ENCODE data around the gene IL13. TPM values are rescaled to one million over a fixed set of nuclear protein-coding genes. Genes with fewer than 3 reads are reported as not detected.

IL13 gene
- total RNA-seq, 1 donor from 2014 or later, result not detected

GRCh38 chr5:132669455-132669820 is 11.5 kb downstream of the IL13 start:
- no peak for DNase-seq (ENCODE audit: extremely low read depth, low read depth, low spot score)

- no peak for DNase-seq (ENCODE audit: extremely low read depth, low read depth, low spot score)
Observed at GRCh38 chr5:132669966-132670882, 12.3 kb downstream of the IL13 start.

- DNase-seq (ENCODE audit: extremely low read depth, low read depth, low spot score), result no peak
Observed at GRCh38 chr5:132671000-132671399, 13.0 kb downstream of the IL13 start.

DNA sequence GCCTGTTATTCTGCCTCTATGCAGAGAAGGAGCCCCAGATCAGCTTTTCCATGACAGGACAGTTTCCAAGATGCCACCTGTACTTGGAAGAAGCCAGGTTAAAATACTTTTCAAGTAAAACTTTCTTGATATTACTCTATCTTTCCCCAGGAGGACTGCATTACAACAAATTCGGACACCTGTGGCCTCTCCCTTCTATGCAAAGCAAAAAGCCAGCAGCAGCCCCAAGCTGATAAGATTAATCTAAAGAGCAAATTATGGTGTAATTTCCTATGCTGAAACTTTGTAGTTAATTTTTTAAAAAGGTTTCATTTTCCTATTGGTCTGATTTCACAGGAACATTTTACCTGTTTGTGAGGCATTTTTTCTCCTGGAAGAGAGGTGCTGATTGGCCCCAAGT is 15.5 kb downstream of the IL13 start:
- no peak for DNase-seq (ENCODE audit: extremely low read depth, low read depth, low spot score)

DNA sequence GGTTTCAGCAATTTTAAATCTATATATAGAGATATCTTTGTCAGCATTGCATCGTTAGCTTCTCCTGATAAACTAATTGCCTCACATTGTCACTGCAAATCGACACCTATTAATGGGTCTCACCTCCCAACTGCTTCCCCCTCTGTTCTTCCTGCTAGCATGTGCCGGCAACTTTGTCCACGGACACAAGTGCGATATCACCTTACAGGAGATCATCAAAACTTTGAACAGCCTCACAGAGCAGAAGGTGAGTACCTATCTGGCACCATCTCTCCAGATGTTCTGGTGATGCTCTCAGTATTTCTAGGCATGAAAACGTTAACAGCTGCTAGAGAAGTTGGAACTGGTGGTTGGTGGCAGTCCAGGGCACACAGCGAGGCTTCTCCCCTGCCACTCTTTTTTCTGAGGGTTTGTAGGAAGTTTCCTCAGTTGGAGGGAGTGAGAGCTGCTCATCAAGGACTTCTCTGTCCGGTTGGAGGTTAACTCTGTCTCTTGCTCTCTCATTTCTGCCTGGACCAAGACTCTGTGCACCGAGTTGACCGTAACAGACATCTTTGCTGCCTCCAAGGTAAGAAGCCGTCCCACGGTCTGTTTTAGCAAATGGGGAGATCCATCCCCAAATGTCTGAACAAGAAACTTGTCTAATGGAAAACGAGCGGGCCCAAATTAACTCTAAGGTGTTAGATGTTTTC is 16.1 kb downstream of the IL13 start, which contains the start of gene IL4:
Gene IL4, plus strand, starts transcription at position 51 of the 692 bp plus-strand sequence. Its CDS starts 62 bp downstream, at position 113.
- no peak for DNase-seq (ENCODE audit: extremely low read depth, low read depth, low spot score)

DNA sequence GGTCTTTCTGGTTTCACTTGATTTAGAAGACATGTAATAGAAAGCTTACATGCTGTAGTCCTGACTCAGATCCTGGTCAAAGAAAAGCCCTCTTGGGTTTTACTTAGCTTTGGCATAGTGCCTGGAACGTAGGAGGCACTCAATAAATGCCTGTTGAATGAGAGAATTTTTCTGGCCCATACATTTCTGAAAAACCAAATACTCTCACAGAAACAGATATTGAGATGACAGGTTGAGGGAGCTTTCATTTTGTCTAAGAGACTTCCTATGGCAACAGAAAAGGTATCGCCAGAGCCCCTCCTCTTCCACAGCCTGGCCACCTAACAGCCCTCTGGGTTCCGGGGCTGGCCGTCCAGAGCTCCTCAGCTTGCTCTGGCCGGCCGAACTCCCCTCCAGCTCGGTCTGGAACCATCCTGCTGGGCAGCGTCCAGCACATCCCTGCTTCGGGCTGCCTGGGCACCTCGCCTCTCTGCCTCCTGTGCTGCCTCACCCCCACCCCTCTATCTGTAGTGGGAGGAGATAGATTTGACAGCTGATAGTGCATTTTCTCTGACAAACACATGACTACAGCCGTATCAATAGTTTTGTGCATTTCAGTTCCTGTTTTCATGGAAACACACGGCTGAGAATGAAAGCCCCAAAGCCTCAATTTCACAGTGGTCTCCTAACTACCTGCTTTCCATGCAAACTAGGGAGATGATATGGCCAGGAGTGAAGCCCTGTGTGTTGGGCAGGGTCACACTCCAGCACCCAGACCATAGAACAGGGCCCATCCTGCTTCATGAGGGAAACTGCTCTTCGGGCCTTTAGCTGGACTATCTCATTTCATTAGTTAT is 16.9 kb downstream of the IL13 start:
- DNase-seq (ENCODE audit: extremely low read depth, low read depth, low spot score), result peak; percentile 50

DNA sequence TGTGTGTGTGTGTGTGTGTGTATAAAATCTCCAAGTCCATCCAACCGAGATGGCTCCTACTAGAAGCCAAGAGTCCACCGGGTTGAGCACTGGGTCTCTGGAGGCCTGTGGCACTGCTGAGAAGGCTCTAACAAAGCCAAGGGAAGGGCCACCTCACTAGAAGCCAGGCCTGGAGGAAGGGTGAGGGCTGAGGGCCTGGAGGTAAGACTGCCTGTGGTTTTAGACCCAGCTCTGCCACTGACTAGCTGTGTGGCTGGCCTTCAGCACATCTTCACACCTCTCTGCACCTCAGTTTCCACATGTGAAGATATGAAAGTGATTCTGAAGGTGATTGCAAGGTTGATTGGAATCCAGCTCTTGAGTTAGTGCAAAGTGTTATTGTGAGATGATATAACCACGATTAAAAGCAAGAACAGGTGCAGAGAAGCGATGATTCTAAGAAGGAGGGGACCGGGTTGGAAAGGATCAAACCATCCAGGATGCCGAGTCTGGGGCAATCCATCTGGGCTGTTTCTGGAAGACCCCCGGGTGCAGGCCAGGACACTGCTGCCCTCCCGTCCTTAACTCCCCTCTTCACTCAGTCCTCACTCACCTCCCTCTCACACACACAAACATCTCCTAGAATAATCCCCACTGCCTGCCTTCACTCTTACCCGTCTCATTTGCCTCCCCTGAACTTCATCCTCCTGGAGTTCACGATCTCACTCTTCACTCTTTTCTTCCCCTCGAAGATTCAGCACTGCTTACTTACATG is 18.1 kb downstream of the IL13 start:
- DNase-seq (ENCODE audit: extremely low read depth, low read depth, low spot score), result no peak

- peak; percentile 50 for DNase-seq (ENCODE audit: extremely low read depth, low read depth, low spot score)
Observed at GRCh38 chr5:132677191-132677590, 19.2 kb downstream of the IL13 start.

DNA sequence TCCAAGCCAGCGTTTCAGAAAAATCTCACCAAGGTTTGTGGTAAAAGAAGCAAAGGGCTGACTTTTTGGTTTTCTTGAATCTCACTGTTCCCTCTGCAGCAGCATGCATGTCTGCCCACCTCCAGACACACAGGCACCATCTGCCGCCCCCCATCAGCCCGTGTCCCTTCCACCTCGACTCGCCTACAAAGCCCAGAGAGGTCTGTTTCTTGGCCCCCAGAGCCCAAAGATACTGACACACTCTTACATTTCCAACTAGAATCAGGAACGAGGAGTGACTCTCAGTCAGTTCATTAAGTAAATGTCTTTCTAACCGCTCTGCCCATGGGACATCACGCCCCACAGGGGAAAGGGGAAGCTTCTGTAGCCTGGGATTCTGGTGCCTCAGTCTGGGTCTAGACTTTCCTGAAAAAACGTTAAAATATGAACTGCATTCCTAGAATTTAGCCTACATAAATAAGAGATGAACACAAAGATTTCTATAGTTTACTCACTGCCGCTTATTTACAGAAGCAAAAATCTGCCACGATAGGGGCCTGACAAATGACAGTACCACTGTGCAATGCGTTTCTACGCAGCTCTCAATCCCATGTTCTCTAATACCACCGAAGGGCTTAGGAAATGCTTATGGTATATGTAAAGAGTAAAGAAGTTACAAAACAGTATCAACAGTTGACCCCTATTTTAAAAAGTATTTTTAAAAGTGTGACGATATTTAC is 19.9 kb downstream of the IL13 start:
- no peak for DNase-seq (ENCODE audit: extremely low read depth, low read depth, low spot score)

DNA sequence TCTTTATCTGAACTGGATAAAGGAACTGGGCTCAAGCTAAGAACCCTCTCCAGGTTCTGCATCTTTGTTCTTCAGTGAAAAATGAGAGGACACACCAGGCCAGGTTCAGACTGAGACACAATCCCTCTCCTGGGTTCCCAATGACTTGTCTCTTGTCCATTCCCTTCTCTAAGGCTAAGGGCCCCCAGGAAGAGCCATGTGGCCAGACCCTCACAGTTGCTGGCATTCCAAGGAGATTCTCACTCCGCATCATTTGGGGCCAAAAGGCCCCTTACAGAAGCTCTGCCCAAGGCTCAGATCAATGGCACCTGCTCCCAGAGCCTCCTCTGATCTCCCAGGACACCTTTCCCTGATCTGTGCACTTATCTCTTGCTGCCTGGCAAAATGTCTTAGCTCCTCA is 20.8 kb downstream of the IL13 start:
- DNase-seq (ENCODE audit: extremely low read depth, low read depth, low spot score), result no peak

GRCh38 chr5:132679166-132679565 is 21.2 kb downstream of the IL13 start:
- DNase-seq (ENCODE audit: extremely low read depth, low read depth, low spot score), result no peak

DNA sequence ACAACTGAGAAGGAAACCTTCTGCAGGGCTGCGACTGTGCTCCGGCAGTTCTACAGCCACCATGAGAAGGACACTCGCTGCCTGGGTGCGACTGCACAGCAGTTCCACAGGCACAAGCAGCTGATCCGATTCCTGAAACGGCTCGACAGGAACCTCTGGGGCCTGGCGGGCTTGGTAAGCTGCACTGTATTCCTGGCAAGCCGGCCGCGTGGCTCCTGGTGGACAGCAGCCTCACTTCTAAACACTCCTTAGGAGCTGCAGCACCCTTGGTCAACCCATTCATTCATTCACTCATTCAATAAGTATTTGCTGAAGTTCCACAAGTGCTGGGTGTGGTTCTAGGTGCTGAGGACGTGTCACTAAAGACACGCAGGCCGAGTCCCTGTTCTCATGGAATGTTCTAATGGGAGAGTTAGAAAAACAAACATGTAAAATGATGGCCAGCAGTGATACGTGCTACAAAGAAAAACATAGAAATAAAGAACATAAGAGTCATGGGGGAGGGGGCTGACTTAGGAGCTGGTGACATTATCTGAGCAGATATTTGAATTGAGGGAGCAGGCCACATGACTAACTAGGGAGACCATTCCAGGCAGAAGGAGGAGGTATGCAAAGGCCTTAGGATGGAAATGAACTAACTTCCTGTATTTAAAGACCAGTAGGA is 21.9 kb downstream of the IL13 start:
- DNase-seq (ENCODE audit: extremely low read depth, low read depth, low spot score), result no peak

DNA sequence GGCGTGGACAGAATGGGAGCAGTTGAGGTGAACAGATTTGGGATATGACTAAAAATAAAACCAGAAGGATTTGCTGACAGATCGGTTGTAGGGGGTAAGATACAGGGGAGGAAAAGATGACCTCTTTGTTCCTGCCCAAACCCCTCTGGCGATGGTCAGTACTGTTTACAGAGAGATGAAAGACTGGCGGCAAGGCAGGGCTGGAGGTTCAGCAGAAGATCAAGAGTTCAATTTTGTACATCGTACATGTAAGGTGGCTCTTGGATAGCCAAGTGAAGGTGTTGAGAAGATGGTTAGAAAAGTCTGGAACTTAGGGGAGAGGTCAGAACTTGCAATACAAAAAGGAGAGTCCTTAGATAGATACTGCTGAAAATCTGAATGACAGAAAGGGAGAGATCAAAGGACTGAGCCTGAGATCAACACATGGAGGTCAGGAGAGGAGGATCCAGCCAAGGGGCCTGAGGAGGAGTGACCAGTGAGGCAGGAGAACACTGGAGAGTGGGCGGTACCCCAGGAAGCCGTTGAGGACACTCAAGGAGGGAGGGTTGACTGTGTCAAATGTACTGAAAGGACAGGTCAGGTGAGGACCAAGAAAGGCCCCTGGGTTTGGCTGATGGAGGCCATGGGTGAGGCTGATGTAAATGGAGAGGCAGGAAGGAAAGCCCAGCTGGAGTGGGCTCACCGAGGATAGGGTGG is 23.0 kb downstream of the IL13 start:
- DNase-seq (ENCODE audit: extremely low read depth, low read depth, low spot score), result no peak

- no peak for DNase-seq (ENCODE audit: extremely low read depth, low read depth, low spot score)
Observed at GRCh38 chr5:132681476-132681831, 23.5 kb downstream of the IL13 start.

GRCh38 chr5:132681983-132682382 is 24.0 kb downstream of the IL13 start:
- DNase-seq (ENCODE audit: extremely low read depth, low read depth, low spot score), result no peak

DNA sequence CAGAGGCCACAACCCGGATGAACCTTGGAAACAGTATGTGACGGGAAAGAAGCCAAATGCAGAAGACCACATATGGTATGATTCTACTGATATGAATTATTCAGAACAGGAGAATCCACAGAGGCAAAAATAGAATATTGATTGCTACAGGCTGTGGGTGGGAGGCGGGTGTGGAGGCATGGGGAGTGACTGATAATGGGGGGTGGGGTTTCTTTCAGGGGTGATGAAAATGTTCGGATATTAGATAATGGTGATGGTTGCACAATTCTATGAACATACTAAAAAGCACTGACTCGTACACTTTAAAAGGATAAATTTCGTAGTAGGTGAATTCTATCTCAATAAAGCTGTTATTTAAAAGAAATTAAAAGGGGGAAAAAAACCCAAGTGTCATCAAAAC is 26.5 kb downstream of the IL13 start:
- no peak for DNase-seq (ENCODE audit: extremely low read depth, low read depth, low spot score)

GRCh38 chr5:132684922-132685720 is 27.1 kb downstream of the IL13 start:
- no peak for DNase-seq (ENCODE audit: extremely low read depth, low read depth, low spot score)

DNA sequence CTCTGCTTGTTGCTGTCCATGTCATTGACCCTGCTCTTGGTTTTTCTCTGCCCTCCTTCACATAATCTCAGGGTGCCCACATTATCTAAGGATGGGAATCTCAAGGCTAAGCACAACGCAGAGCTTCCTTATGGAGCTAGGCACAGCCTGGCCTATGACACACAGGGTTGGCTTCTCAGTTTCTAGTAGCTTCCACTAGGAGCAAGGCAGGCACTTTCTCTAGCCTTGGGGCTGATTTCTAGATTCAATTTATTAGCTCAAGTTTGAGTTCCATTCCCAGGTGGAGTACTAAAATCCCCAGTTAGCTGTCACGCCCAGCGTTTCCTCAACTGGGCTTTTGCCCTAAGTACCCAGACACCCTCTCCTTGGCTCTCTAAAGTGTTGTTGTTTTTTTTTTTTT is 28.2 kb downstream of the IL13 start:
- no peak for DNase-seq (ENCODE audit: extremely low read depth, low read depth, low spot score)
